Heart left ventricle (tissue), 16 donors: ENCODE results near the gene PGAP3. TPM values are rescaled to one million over a fixed set of nuclear protein-coding genes. Genes with fewer than 3 reads are reported as not detected.

Experiments used
- ATAC-seq, 4 donors: fragments of 200-7000 bp; cut with Tn5 transposase; one replicate each; pipeline ENCODE4 v1.9.1; 2020 to 2022; ENCODE audit warnings: moderate library complexity in 4 of 4, mild to moderate bottlenecking in 3 of 4, moderate number of reproducible peaks in 1 of 4
- DNase-seq, 5 donors: peaks; one replicate each; pipeline ENCODE4 v3.0.0-alpha.2; 2020
- H3K27ac ChIP-seq, 12 donors: fragments of 200-600 bp; sonication (generic) in 4 of 12; one replicate each; pipeline versions ENCODE4 v1.5.0 to v1.8.0; 2016 to 2022; ENCODE audit warnings: mild to moderate bottlenecking in 2 of 12
- H3K27me3 ChIP-seq, 9 donors: fragments of 200-600 bp; sonication (generic) in 2 of 9; one replicate each; pipeline versions ENCODE4 v1.5.1 to v1.8.0; 2016 to 2022; ENCODE audit warnings: mild to moderate bottlenecking in 3 of 9
- H3K36me3 ChIP-seq, 9 donors: fragments of 200-600 bp; sonication (generic) in 2 of 9; one replicate each; pipeline versions ENCODE4 v1.5.0 to v1.8.0; 2018 to 2022; ENCODE audit warnings: mild to moderate bottlenecking in 2 of 9
- H3K4me1 ChIP-seq, 12 donors: fragments of 200-600 bp; sonication (generic) in 4 of 12; one replicate each; pipeline versions ENCODE4 v1.5.0 to v1.8.0; 2016 to 2022; ENCODE audit warnings: mild to moderate bottlenecking in 3 of 12
- H3K4me3 ChIP-seq, 12 donors: fragments of 200-600 bp; sonication (generic) in 4 of 12; one replicate each; pipeline versions ENCODE4 v1.5.0 to v1.8.0; 2017 to 2022; ENCODE audit warnings: mild to moderate bottlenecking in 9 of 12, moderate library complexity in 4 of 12
- H3K9me3 ChIP-seq, 12 donors: fragments of 200-600 bp; sonication (generic) in 4 of 12; one replicate each; pipeline versions ENCODE4 v1.5.0 to v1.8.0; 2016 to 2022; ENCODE audit warnings: mild to moderate bottlenecking in 1 of 12
- POLR2A ChIP-seq, 2 donors: fragments of 450-650 bp; IDR thresholded peaks; one replicate each; pipeline ENCODE4 v1.6.1; 2017; ENCODE audit warnings: antibody characterized with exemption in 2 of 2, mild to moderate bottlenecking in 2 of 2, moderate library complexity in 2 of 2
- WGBS, 4 donors: extraction: QIAGEN DNeasy Blood & Tissue Kit in 2 of 4; methylation state at CpG; one replicate each; pipeline versions ENCODE4 v1.1.5 to v1.1.7; 2013 to 2018; 5-methylcytosine and 5-hydroxymethylcytosine counted together
- intact Hi-C, 10 donors: fragments of 100-400 bp; cut with DNase I; formaldehyde crosslinking; loops; one replicate each; pipeline versions ENCODE4 v1.11.1 to v1.14.2; 2022
- polyA plus RNA-seq, 2 donors: library from polyadenylated mRNA; stranded (reverse); fragments of 200-250 nt; gene quantifications; one replicate each; pipeline ENCODE4 v1.2.3, GENCODE V29; 2013
- total RNA-seq, 9 donors: library from RNA; depleted of rRNA in 2 of 9; stranded (reverse); fragments of >200 nt in 2 of 9; fragmentation: NEBNext Ultra II Directional in 3 of 9; extraction: Animal tissue kit (Norgen Biotek cat#: 25700) in 3 of 9; gene quantifications; one replicate each; pipeline versions ENCODE4 v1.1.0 to v1.2.4, GENCODE V29; 2016 to 2023
- TF ChIP-seq, protein P1 (sequence below), 12 donors: fragments of 200-600 bp; sonication (generic) in 4 of 12; IDR thresholded peaks; one replicate each; pipeline versions ENCODE4 v1.5.0 to v1.8.0; 2018 to 2022; ENCODE audit warnings: antibody characterized with exemption in 12 of 12, mild to moderate bottlenecking in 5 of 12
- donor health status: ischemic (EF 13 %, LVEDD 7.1; RV severe dilation, severe dysfunction).
- donor health status: healthy with polysubstance abuse.
- donor health status: DM: no; HTN: yes; CAD: no.
- donor health status: DM: no; HTN: no; CAD: no.
- donor health status: ischemic (EF 25% LVEDD 6.9; RV normal size, moderate dysfunction).
- donor health status: ischemic (EF 25% LVEDD 5.7; RV mildly dilated, moderate dysfunction).
- donor health status: healthy.
- donor health status: DM: yes; HTN: yes; CAD: no.
- donor health status: ischemic (EF 35%, LVEDD 5.7; RV mildly dilated, moderate dysfunction).
- donor health status: nonischemic (EF 11% LVEDD 7.7; RV severe dilation, severe dysfunction).
- donor health status: DM: yes; HTN: yes; CAD: no.
- donor health status: PGD.
- donor health status: ischemic (EF 29% LVEDD 5.4; RV normal size, mild dysfunction).
- donor health status: nonischemic (EF 23%, LVEDD 6.1; RV moderate dilation, normal function).

PGAP3 gene
- total and polyA plus RNA-seq, 11 donors, result 8.0 to 18.8 (median 13.3) TPM

DNA sequence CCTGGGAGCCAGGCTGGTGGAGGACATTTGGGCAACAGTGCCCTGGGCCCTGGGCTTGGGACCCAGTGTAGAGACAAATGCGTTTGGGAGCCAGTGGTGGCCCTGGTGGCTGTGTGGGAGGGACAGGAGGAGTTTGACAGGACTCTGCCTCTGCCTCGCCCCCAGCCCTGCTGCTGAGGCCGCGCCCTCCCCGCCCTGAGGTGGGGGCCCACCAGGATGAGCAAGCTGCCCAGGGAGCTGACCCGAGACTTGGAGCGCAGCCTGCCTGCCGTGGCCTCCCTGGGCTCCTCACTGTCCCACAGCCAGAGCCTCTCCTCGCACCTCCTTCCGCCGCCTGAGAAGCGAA lies 34.6 kb downstream of the PGAP3 start:
- DNase-seq (no peak), ATAC-seq (peak in 1 of 4 donors; percentile 10)
- H3K4me3 ChIP-seq, result no peak overlapping the region
- peaks cover 0 to 48% (median 9%) of the 10 kb centered on the region in 12 donors for H3K4me1 ChIP-seq
- peaks cover 0 to 33% (median 5%) of the 10 kb centered on the region in 9 donors for H3K36me3 ChIP-seq
- no peaks in the 10 kb centered on the region for H3K27me3 ChIP-seq
- no peaks in the 10 kb centered on the region for H3K9me3 ChIP-seq
- whole genome bisulfite sequencing, 4 donors, result 72 to 81% (median 80%) methylated on average over 7 to 12 of the region's 12 CpGs
- H3K27ac ChIP-seq, result peak overlapping the region in 4 of 12 donors; percentile 9 to 47 (median 20)
- intact Hi-C loops, result no loop called here
- TF ChIP-seq, protein P1, sequence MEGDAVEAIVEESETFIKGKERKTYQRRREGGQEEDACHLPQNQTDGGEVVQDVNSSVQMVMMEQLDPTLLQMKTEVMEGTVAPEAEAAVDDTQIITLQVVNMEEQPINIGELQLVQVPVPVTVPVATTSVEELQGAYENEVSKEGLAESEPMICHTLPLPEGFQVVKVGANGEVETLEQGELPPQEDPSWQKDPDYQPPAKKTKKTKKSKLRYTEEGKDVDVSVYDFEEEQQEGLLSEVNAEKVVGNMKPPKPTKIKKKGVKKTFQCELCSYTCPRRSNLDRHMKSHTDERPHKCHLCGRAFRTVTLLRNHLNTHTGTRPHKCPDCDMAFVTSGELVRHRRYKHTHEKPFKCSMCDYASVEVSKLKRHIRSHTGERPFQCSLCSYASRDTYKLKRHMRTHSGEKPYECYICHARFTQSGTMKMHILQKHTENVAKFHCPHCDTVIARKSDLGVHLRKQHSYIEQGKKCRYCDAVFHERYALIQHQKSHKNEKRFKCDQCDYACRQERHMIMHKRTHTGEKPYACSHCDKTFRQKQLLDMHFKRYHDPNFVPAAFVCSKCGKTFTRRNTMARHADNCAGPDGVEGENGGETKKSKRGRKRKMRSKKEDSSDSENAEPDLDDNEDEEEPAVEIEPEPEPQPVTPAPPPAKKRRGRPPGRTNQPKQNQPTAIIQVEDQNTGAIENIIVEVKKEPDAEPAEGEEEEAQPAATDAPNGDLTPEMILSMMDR (IDR thresholded peaks at IDR 0.05), result no peak
- TF ChIP-seq POLR2A (IDR thresholded peaks at IDR 0.05), result no peak

- no peaks in the 10 kb centered on the region for H3K9me3 ChIP-seq
- peak overlapping the region in 4 of 12 donors; percentile 9 to 47 (median 20) for H3K27ac ChIP-seq
- H3K4me3 ChIP-seq, result no peak overlapping the region
- TF ChIP-seq POLR2A (IDR thresholded peaks at IDR 0.05), result no peak
- TF ChIP-seq, protein P1 (IDR thresholded peaks at IDR 0.05), result no peak
- WGBS, 4 donors, result 59 to 61% (median 60%) methylated on average over 7 of the region's 7 CpGs
- H3K27me3 ChIP-seq, result no peaks in the 10 kb centered on the region
- peak in 1 of 4 donors; percentile 18 for ATAC-seq
- intact Hi-C loops, result no loop called here
- H3K4me1 ChIP-seq, result peaks cover 0 to 43% (median 8%) of the 10 kb centered on the region in 12 donors
- DNase-seq, result no peak
- peaks cover 0 to 28% (median 5%) of the 10 kb centered on the region in 9 donors for H3K36me3 ChIP-seq
These were observed 35.1 kb downstream of the PGAP3 start for GRCh38 chr17:39652587-39653315.

GRCh38 chr17:39651923-39652586 lies 35.8 kb downstream of the PGAP3 start:
- H3K36me3 ChIP-seq, result peaks cover 0 to 23% (median 5%) of the 10 kb centered on the region in 9 donors
- H3K9me3 ChIP-seq, result no peaks in the 10 kb centered on the region
- H3K27me3 ChIP-seq, result no peaks in the 10 kb centered on the region
- H3K4me1 ChIP-seq, result peaks cover 0 to 39% (median 8%) of the 10 kb centered on the region in 12 donors
- 62 to 76% (median 71%) methylated on average over 8 of the region's 8 CpGs for WGBS, 4 donors
- TF ChIP-seq, protein P1 (IDR thresholded peaks at IDR 0.05), result no peak
- TF ChIP-seq POLR2A (IDR thresholded peaks at IDR 0.05), result no peak
- intact Hi-C loops, result no loop called here
- H3K27ac ChIP-seq, result peak overlapping the region in 2 of 12 donors; percentile 19 to 30
- DNase-seq, result no peak
- ATAC-seq, result no peak
- H3K4me3 ChIP-seq, result no peak overlapping the region

DNA sequence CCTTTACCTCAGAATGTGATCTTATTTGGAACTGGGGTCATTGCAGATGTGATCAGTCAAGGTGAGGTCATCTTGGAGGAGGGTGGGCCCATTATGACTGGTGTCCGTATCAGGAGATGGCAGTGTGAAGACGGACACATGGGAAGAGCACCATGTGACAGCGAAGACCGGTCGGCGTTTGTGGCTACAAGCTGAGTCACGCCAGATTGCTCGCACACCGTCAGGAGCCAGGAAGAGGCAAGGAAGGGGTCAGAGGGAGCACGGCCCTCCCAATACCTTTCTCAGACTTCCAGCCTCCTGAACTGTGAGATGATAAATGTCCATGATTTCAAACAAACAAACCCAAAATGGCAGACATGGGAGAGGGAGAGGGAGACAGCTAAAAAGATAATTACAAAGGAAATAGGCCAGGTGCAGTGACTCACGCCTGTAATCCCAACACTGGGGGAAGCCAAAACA lies 37.7 kb downstream of the PGAP3 start:
- ATAC-seq (no peak), DNase-seq (no peak)
- no peak overlapping the region for H3K4me3 ChIP-seq
- H3K4me1 ChIP-seq, result peaks cover 0 to 41% (median 12%) of the 10 kb centered on the region in 12 donors
- no peak overlapping the region for H3K27ac ChIP-seq
- no peaks in the 10 kb centered on the region for H3K9me3 ChIP-seq
- TF ChIP-seq, protein P1 (IDR thresholded peaks at IDR 0.05), result no peak
- no peak for TF ChIP-seq POLR2A (IDR thresholded peaks at IDR 0.05)
- intact Hi-C loops, result no loop called here
- no peaks in the 10 kb centered on the region for H3K27me3 ChIP-seq
- WGBS, 4 donors, result 90 to 94% (median 91%) methylated on average over 11 of the region's 11 CpGs
- peaks cover 0 to 17% (median 5%) of the 10 kb centered on the region in 9 donors for H3K36me3 ChIP-seq
